HUES6 (cell line): ENCODE measurements around the gene FKBP1B.
"Not testable (repeated sequence)": the region's sequence is repeated elsewhere in the genome, so short reads cannot be mapped to it uniquely, and the experiment has no call there.

Source experiments
- H3K27ac ChIP-seq: 2 replicates; pipeline ENCODE4 v1.7.0; 2013; ENCODE audit warnings: low read depth, mild to moderate bottlenecking, low read length, inconsistent platforms
- H3K27me3 ChIP-seq: 2 replicates; pipeline ENCODE4 v1.6.1; 2013; ENCODE audit warnings: low read length; ENCODE audit not compliant: control insufficient read depth, insufficient read depth
- H3K36me3 ChIP-seq: 2 replicates; pipeline ENCODE4 v1.6.1; 2013; ENCODE audit warnings: low read length; ENCODE audit not compliant: control insufficient read depth, insufficient read depth
- H3K4me1 ChIP-seq: 2 replicates; pipeline ENCODE4 v1.6.1; 2013; ENCODE audit warnings: low read length; ENCODE audit not compliant: control insufficient read depth, insufficient read depth
- H3K4me3 ChIP-seq: 2 replicates; pipeline ENCODE4 v1.5.1; 2013; ENCODE audit warnings: low read depth, low read length
- H3K9ac ChIP-seq: one replicate; pipeline ENCODE4 v1.6.1; 2013; ENCODE audit warnings: mild to moderate bottlenecking, low read length
- H3K9me3 ChIP-seq: 2 replicates; pipeline ENCODE4 v1.6.1; 2013; ENCODE audit warnings: low read depth, low read length; ENCODE audit not compliant: control insufficient read depth, insufficient read depth

Gene FKBP1B

GRCh38 chr2:24105816-24106215 is 56.3 kb downstream of the FKBP1B start:
- H3K4me1 ChIP-seq, result no peaks in the 10 kb centered on the region
- no peak overlapping the region for H3K27ac ChIP-seq
- no peak overlapping the region for H3K9ac ChIP-seq

GRCh38 chr2:24106786-24107185 is 57.2 kb downstream of the FKBP1B start:
- Histone ChIP-seq H3K4me3 (no peak overlapping the region), H3K4me1 (no peaks in the 10 kb centered on the region), H3K9ac (no peak overlapping the region), H3K27ac (no peak overlapping the region), H3K36me3 (no peaks in the 10 kb centered on the region), H3K27me3 (no peaks in the 10 kb centered on the region), H3K9me3 (peaks cover 5% of the 10 kb centered on the region; the same call in 1 of the 2 replicates)

More at GRCh38 chr2:24105816-24106215, 56.3 kb downstream of the FKBP1B start:
- Histone ChIP-seq H3K27me3 (no peaks in the 10 kb centered on the region), H3K4me3 (no peak overlapping the region), H3K9me3 (peaks cover 5% of the 10 kb centered on the region; the same call in 1 of the 2 replicates), H3K36me3 (no peaks in the 10 kb centered on the region)

- Histone ChIP-seq H3K9ac (no peak overlapping the region), H3K4me1 (no peaks in the 10 kb centered on the region), H3K36me3 (no peaks in the 10 kb centered on the region), H3K4me3 (no peak overlapping the region), H3K27ac (no peak overlapping the region), H3K9me3 (peaks cover 5% of the 10 kb centered on the region; the same call in 1 of the 2 replicates), H3K27me3 (no peaks in the 10 kb centered on the region)
Measured at GRCh38 chr2:24107336-24107735, 57.8 kb downstream of the FKBP1B start.

- H3K27ac ChIP-seq, H3K27me3 ChIP-seq, H3K9me3 ChIP-seq: not testable (repeated sequence)
Measured at GRCh38 chr2:24109431-24109830, 59.9 kb downstream of the FKBP1B start.

GRCh38 chr2:24110660-24111303 is 61.2 kb downstream of the FKBP1B start:
- no peak overlapping the region for H3K4me3 ChIP-seq
- no peaks in the 10 kb centered on the region for H3K27me3 ChIP-seq
- peaks cover 17% of the 10 kb centered on the region for H3K9me3 ChIP-seq
- no peak overlapping the region for H3K9ac ChIP-seq
- no peaks in the 10 kb centered on the region for H3K4me1 ChIP-seq
- H3K36me3 ChIP-seq, result no peaks in the 10 kb centered on the region
- H3K27ac ChIP-seq, result no peak overlapping the region

More at GRCh38 chr2:24109431-24109830, 59.9 kb downstream of the FKBP1B start:
- not testable (repeated sequence) for H3K4me1 ChIP-seq, H3K4me3 ChIP-seq, H3K9ac ChIP-seq, H3K36me3 ChIP-seq

GRCh38 chr2:24111407-24111901 is 61.9 kb downstream of the FKBP1B start:
- Histone ChIP-seq H3K4me3 (no peak overlapping the region), H3K27ac (no peak overlapping the region), H3K36me3 (no peaks in the 10 kb centered on the region), H3K9me3 (peaks cover 17% of the 10 kb centered on the region), H3K9ac (no peak overlapping the region), H3K27me3 (no peaks in the 10 kb centered on the region), H3K4me1 (no peaks in the 10 kb centered on the region)
